GM12878 (cell line): Measurements from ENCODE around the gene FOXD2. TPM values are rescaled to one million over a fixed set of nuclear protein-coding genes. Genes with fewer than 3 reads are reported as not detected.
A peak's percentile ranks its signal among the peaks of the same experiment; 100 is the strongest.

ENCODE experiments used
- BACH1 ChIP-seq: fragments of 450-650 bp; IDR thresholded peaks from 2 replicates; pipeline ENCODE4 v1.6.1; 2017; ENCODE audit warnings: mild to moderate bottlenecking, borderline replicate concordance
- CHD1 ChIP-seq: IDR thresholded peaks from 2 replicates; pipeline ENCODE4 v1.6.1; 2012; ENCODE audit warnings: low read depth, low read length, improper control_type of control experiment
- CREM ChIP-seq: IDR thresholded peaks from 2 replicates; pipeline ENCODE4 v1.6.1; 2014; ENCODE audit warnings: antibody characterized with exemption, low read depth
- CUX1 ChIP-seq: IDR thresholded peaks from 2 replicates; pipeline ENCODE4 v1.6.1; 2012; ENCODE audit warnings: improper control_type of control experiment, low read depth, low read length; ENCODE audit not compliant: insufficient replicate concordance
- FOXK2 ChIP-seq: fragments of 450-650 bp; IDR thresholded peaks from 2 replicates; pipeline ENCODE4 v1.6.1; 2017; ENCODE audit warnings: mild to moderate bottlenecking, moderate library complexity
- IKZF1 ChIP-seq: fragments of 450-650 bp; conservative IDR thresholded peaks from 2 replicates; pipeline ENCODE4 v1.6.1; 2017; ENCODE audit warnings: antibody characterized with exemption, mild to moderate bottlenecking
- IRF4 ChIP-seq: IDR thresholded peaks from 2 replicates; pipeline ENCODE4 v1.6.1; 2011; ENCODE audit warnings: low read depth, low read length
- IRF5 ChIP-seq: fragments of 450-650 bp; IDR thresholded peaks from 2 replicates; pipeline ENCODE4 v1.6.1; 2017; ENCODE audit warnings: borderline replicate concordance
- MYB ChIP-seq: fragments of 150-350 bp; IDR thresholded peaks from 2 replicates; pipeline ENCODE4 v1.6.1; 2014; ENCODE audit warnings: mild to moderate bottlenecking, low read depth, low read length, borderline replicate concordance
- MYC ChIP-seq: IDR thresholded peaks from 2 replicates; pipeline ENCODE4 v1.6.1; 2011; ENCODE audit warnings: mild to moderate bottlenecking, low read length, moderate library complexity, inconsistent platforms; ENCODE audit not compliant: insufficient read depth, insufficient replicate concordance, insufficient read length, severe bottlenecking
- NKRF ChIP-seq: fragments of 450-650 bp; conservative IDR thresholded peaks from 2 replicates; pipeline ENCODE4 v1.6.1; 2017; ENCODE audit warnings: mild to moderate bottlenecking, moderate library complexity
- POLR2A ChIP-seq: IDR thresholded peaks from 2 replicates; pipeline ENCODE4 v1.6.1; 2011; ENCODE audit warnings: low read depth, mild to moderate bottlenecking, low read length
- RAD51 ChIP-seq: fragments of 450-650 bp; IDR thresholded peaks from 2 replicates; pipeline ENCODE4 v1.6.1; 2016; ENCODE audit warnings: moderate library complexity, mild to moderate bottlenecking, inconsistent platforms
- RBBP5 ChIP-seq: fragments of 200-600 bp; sonication (generic); conservative IDR thresholded peaks from 2 replicates; pipeline ENCODE4 v1.6.1; 2016
- RUNX3 ChIP-seq: IDR thresholded peaks from 2 replicates; pipeline ENCODE4 v1.6.1; 2012; ENCODE audit warnings: low read length, inconsistent platforms
- SPI1 ChIP-seq: IDR thresholded peaks from 2 replicates; pipeline ENCODE4 v1.6.1; 2011; ENCODE audit warnings: low read depth, mild to moderate bottlenecking, low read length, moderate library complexity, borderline replicate concordance; ENCODE audit not compliant: insufficient read depth
- TCF12 ChIP-seq: IDR thresholded peaks from 2 replicates; pipeline ENCODE4 v1.6.1; 2011; ENCODE audit warnings: low read depth, mild to moderate bottlenecking, low read length
- ZBTB11 ChIP-seq: fragments of 450-650 bp; formaldehyde crosslinking; IDR thresholded peaks from 2 replicates; pipeline ENCODE4 v1.5.0; 2022; ENCODE audit warnings: mild to moderate bottlenecking, missing genetic modification characterization
- ZNF274 ChIP-seq: IDR thresholded peaks from one replicate; pipeline ENCODE4 v1.8.0; 2011; ENCODE audit not compliant: insufficient read length, insufficient read depth
- polyA plus RNA-seq, 11 experiments: library from polyadenylated mRNA; depleted of rRNA in 4 of 11; unstranded in 6 of 11; stranded (reverse) in 5 of 11; fragments of >200 nt; fragmentation: Nextera tagmentation in 4 of 11; fragmentation: Illumina TruSeq in 1 of 11; extraction: Ambion mirVana in 4 of 11; extraction: Trizol in 1 of 11; gene quantifications; 1 replicate in 1 of 11; 2 replicates in 10 of 11; pipeline versions ENCODE4 v1.2.1 to v1.2.3, GENCODE V29; 2011 to 2016; ENCODE audit warnings: inconsistent platforms in 2 of 11, missing spikeins in 2 of 11, low read depth in 1 of 11
- total RNA-seq, 4 experiments: library from RNA; depleted of rRNA in 3 of 4; stranded (reverse); fragments of >200 nt in 3 of 4; fragmentation: Illumina TruSeq in 1 of 4; extraction: Trizol in 1 of 4; gene quantifications; 2 replicates each; pipeline versions ENCODE4 v1.2.1 to v1.2.3, GENCODE V29; 2013 to 2021

The FOXD2 gene
- total and polyA plus RNA-seq, 10 of the 15 experiments (the other 5 are each of a cell fraction or from before 2014, with no cell fraction given): under 0.01 to 0.27 (median 0.04) TPM; not detected in 1

- TF ChIP-seq MYB (peak; percentile 25; the same call in 1 of the 2 replicates), RAD51 (no peak), RUNX3 (0 out of 2 replicates have a peak, but pooled peaks have one; percentile 10), ZBTB11 (no peak), TCF12 (peak; percentile 81), CREM (0 out of 2 replicates have a peak, but pooled peaks have one; percentile 18), IRF5 (no peak), SPI1 (0 out of 2 replicates have a peak, but pooled peaks have one; percentile 27), FOXK2 (no peak), MYC (no peak), BACH1 (0 out of 2 replicates have a peak, but pooled peaks have one; percentile 10), CHD1 (0 out of 2 replicates have a peak, but pooled peaks have one; percentile 41), IRF4 (peak; percentile 65; the same call in 1 of the 2 replicates), NKRF (no peak; the same call in none of the 2 replicates), CUX1 (no peak), POLR2A (peak; percentile 62), ZNF274 (no peak), RBBP5 (no peak), IKZF1 (peak; percentile 37)
Observed at GRCh38 chr1:47436304-47436978, 1.4 kb upstream of the FOXD2 start (continued).
